ENCODE results near the gene ERG.

DNA sequence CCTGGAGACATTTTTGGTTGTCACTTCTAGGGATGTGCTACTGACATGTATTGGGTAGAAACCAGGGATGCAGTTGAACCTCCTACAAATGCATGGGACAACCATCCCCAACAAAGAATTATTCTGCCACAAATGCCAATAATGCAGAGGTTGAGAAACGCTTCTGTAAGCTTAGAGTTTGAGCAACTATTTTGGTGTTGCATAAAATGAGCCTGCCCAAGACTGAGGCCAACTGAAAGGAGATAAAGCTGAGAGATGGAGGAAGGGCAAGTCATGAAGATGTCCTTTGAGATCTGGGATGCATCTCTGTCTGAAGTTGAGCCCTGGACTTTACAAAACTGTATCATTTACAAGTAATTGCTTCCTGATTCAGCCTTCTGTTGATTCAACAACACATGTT lies 134.6 kb downstream of the ERG start:
- no peak for TF ChIP-seq TAF1 (IDR thresholded peaks at IDR 0.05; ENCODE audit: low read depth)
- TF ChIP-seq, protein P1, sequence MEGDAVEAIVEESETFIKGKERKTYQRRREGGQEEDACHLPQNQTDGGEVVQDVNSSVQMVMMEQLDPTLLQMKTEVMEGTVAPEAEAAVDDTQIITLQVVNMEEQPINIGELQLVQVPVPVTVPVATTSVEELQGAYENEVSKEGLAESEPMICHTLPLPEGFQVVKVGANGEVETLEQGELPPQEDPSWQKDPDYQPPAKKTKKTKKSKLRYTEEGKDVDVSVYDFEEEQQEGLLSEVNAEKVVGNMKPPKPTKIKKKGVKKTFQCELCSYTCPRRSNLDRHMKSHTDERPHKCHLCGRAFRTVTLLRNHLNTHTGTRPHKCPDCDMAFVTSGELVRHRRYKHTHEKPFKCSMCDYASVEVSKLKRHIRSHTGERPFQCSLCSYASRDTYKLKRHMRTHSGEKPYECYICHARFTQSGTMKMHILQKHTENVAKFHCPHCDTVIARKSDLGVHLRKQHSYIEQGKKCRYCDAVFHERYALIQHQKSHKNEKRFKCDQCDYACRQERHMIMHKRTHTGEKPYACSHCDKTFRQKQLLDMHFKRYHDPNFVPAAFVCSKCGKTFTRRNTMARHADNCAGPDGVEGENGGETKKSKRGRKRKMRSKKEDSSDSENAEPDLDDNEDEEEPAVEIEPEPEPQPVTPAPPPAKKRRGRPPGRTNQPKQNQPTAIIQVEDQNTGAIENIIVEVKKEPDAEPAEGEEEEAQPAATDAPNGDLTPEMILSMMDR (IDR thresholded peaks at IDR 0.05; ENCODE audit: poor library complexity, severe bottlenecking) = no peak
- TF ChIP-seq, protein P2, sequence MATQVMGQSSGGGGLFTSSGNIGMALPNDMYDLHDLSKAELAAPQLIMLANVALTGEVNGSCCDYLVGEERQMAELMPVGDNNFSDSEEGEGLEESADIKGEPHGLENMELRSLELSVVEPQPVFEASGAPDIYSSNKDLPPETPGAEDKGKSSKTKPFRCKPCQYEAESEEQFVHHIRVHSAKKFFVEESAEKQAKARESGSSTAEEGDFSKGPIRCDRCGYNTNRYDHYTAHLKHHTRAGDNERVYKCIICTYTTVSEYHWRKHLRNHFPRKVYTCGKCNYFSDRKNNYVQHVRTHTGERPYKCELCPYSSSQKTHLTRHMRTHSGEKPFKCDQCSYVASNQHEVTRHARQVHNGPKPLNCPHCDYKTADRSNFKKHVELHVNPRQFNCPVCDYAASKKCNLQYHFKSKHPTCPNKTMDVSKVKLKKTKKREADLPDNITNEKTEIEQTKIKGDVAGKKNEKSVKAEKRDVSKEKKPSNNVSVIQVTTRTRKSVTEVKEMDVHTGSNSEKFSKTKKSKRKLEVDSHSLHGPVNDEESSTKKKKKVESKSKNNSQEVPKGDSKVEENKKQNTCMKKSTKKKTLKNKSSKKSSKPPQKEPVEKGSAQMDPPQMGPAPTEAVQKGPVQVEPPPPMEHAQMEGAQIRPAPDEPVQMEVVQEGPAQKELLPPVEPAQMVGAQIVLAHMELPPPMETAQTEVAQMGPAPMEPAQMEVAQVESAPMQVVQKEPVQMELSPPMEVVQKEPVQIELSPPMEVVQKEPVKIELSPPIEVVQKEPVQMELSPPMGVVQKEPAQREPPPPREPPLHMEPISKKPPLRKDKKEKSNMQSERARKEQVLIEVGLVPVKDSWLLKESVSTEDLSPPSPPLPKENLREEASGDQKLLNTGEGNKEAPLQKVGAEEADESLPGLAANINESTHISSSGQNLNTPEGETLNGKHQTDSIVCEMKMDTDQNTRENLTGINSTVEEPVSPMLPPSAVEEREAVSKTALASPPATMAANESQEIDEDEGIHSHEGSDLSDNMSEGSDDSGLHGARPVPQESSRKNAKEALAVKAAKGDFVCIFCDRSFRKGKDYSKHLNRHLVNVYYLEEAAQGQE (IDR thresholded peaks at IDR 0.05; ENCODE audit: borderline replicate concordance) = no peak
